H9 (cell line): ENCODE data around the gene AATK. TPM values are rescaled to one million over a fixed set of nuclear protein-coding genes. Genes with fewer than 3 reads are reported as not detected.
A peak's percentile ranks its signal among the peaks of the same experiment; 100 is the strongest.
"Not testable (repeated sequence)": the region's sequence is repeated elsewhere in the genome, so short reads cannot be mapped to it uniquely, and the experiment has no call there.

Source experiments
- DNase-seq: peaks from one replicate; pipeline ENCODE4 v3.0.0-alpha.2; 2017
- H2AFZ ChIP-seq: one replicate; pipeline ENCODE4 v1.6.1; 2013; ENCODE audit warnings: mild to moderate bottlenecking, low read length, control low read depth, moderate library complexity
- H2AK5ac ChIP-seq: 2 replicates; pipeline ENCODE4 v1.6.1; 2013; ENCODE audit warnings: low read length, control low read depth, mixed read lengths; ENCODE audit not compliant: insufficient read length
- H2BK120ac ChIP-seq: one replicate; pipeline ENCODE4 v1.6.1; 2013; ENCODE audit warnings: low read depth, mild to moderate bottlenecking, low read length, control low read depth, inconsistent platforms; ENCODE audit not compliant: poor library complexity, severe bottlenecking
- H2BK12ac ChIP-seq: 2 replicates; pipeline ENCODE4 v1.6.1; 2013; ENCODE audit warnings: low read length, control low read depth, mixed read lengths, low read depth; ENCODE audit not compliant: insufficient read length
- H2BK15ac ChIP-seq: 2 replicates; pipeline ENCODE4 v1.6.1; 2013; ENCODE audit warnings: low read depth, low read length, control low read depth
- H2BK20ac ChIP-seq: one replicate; pipeline ENCODE4 v1.6.1; 2013; ENCODE audit warnings: low read depth, mild to moderate bottlenecking, low read length, control low read depth, inconsistent platforms; ENCODE audit not compliant: poor library complexity, severe bottlenecking
- H2BK5ac ChIP-seq: 2 replicates; pipeline ENCODE4 v1.6.1; 2013; ENCODE audit warnings: low read length, control low read depth, mixed read lengths; ENCODE audit not compliant: insufficient read length
- H3K14ac ChIP-seq: 2 replicates; pipeline ENCODE4 v1.6.1; 2013; ENCODE audit warnings: low read length, control low read depth; ENCODE audit not compliant: insufficient read depth
- H3K18ac ChIP-seq: 2 replicates; pipeline ENCODE4 v1.6.1; 2013; ENCODE audit warnings: low read depth, mild to moderate bottlenecking, mixed read lengths, low read length, control low read depth; ENCODE audit not compliant: insufficient read length
- H3K23ac ChIP-seq: 2 replicates; pipeline ENCODE4 v1.6.1; 2013; ENCODE audit warnings: low read length, control low read depth, mixed read lengths, low read depth; ENCODE audit not compliant: insufficient read length
- H3K23me2 ChIP-seq: 2 replicates; pipeline ENCODE4 v1.6.1; 2013; ENCODE audit warnings: low read depth, mild to moderate bottlenecking, mixed read lengths, low read length, control low read depth; ENCODE audit not compliant: insufficient read length, poor library complexity, severe bottlenecking
- H3K27ac ChIP-seq: 2 replicates; pipeline ENCODE4 v1.5.1; 2013; ENCODE audit warnings: low read length, control low read depth, mixed read lengths, low read depth; ENCODE audit not compliant: insufficient read length
- H3K27me3 ChIP-seq: 2 replicates; pipeline ENCODE4 v1.6.1; 2013; ENCODE audit warnings: low read length, control low read depth, inconsistent platforms; ENCODE audit not compliant: insufficient read depth
- H3K4ac ChIP-seq: 2 replicates; pipeline ENCODE4 v1.6.1; 2013; ENCODE audit warnings: low read depth, mild to moderate bottlenecking, control low read depth, inconsistent platforms, low read length, moderate library complexity
- H3K4me1 ChIP-seq: 2 replicates; pipeline ENCODE4 v1.6.1; 2013; ENCODE audit warnings: low read length, control low read depth, inconsistent platforms; ENCODE audit not compliant: insufficient read depth
- H3K4me2 ChIP-seq: 2 replicates; pipeline ENCODE4 v1.6.1; 2013; ENCODE audit warnings: low read length, control low read depth, mixed read lengths; ENCODE audit not compliant: insufficient read length, insufficient read depth
- H3K56ac ChIP-seq: 2 replicates; pipeline ENCODE4 v1.6.1; 2013; ENCODE audit warnings: low read depth, mild to moderate bottlenecking, mixed read lengths, low read length, control low read depth; ENCODE audit not compliant: insufficient read length
- H3K79me1 ChIP-seq: 2 replicates; pipeline ENCODE4 v1.6.1; 2013; ENCODE audit warnings: low read depth, mild to moderate bottlenecking, moderate library complexity, low read length, control low read depth, inconsistent platforms; ENCODE audit not compliant: insufficient read depth, poor library complexity, severe bottlenecking
- H3K79me2 ChIP-seq: 2 replicates; pipeline ENCODE4 v1.6.1; 2013; ENCODE audit warnings: low read length, control low read depth, inconsistent platforms; ENCODE audit not compliant: insufficient read depth
- H3K9ac ChIP-seq: 2 replicates; pipeline ENCODE4 v1.6.1; 2013; ENCODE audit warnings: low read length, control low read depth, mixed read lengths; ENCODE audit not compliant: insufficient read length; ENCODE audit errors: extremely low read depth
- H3K9me3 ChIP-seq: one replicate; pipeline ENCODE4 v1.6.1; 2013; ENCODE audit warnings: low read depth, low read length, inconsistent platforms; ENCODE audit not compliant: control insufficient read depth
- H3T11ph ChIP-seq: one replicate; pipeline ENCODE4 v1.6.1; 2013; ENCODE audit warnings: mild to moderate bottlenecking, low read length, control low read depth, inconsistent platforms
- H4K20me1 ChIP-seq: one replicate; pipeline ENCODE4 v1.6.1; 2013; ENCODE audit not compliant: control insufficient read depth, insufficient read length, insufficient read depth
- H4K5ac ChIP-seq: 2 replicates; pipeline ENCODE4 v1.6.1; 2013; ENCODE audit warnings: low read depth, mild to moderate bottlenecking, mixed read lengths, low read length, control low read depth; ENCODE audit not compliant: insufficient read length
- H4K8ac ChIP-seq: replicated peaks from 2 replicates; pipeline ENCODE4 v1.6.1; 2013; ENCODE audit warnings: low read length, control low read depth, mixed read lengths, low read depth; ENCODE audit not compliant: insufficient read length
- H4K91ac ChIP-seq: 2 replicates; pipeline ENCODE4 v1.6.1; 2013; ENCODE audit warnings: low read depth, mild to moderate bottlenecking, moderate library complexity, mixed read lengths, low read length, control low read depth; ENCODE audit not compliant: insufficient read length
- H3K27ac Mint-ChIP-seq, 3 experiments: 2 replicates in 2 of 3; 3 replicates in 1 of 3; pipeline ENCODE4 v1.8.0; 2020 to 2021; ENCODE audit warnings: mixed read lengths in 3 of 3, mild to moderate bottlenecking in 1 of 3, moderate library complexity in 1 of 3
- H3K27me3 Mint-ChIP-seq: 2 replicates; pipeline ENCODE4 v1.8.0; 2021; ENCODE audit warnings: low read depth, mild to moderate bottlenecking, moderate library complexity, mixed read lengths
- H3K36me3 Mint-ChIP-seq, 3 experiments: 2 replicates in 2 of 3; 3 replicates in 1 of 3; pipeline ENCODE4 v1.8.0; 2020 to 2021; ENCODE audit warnings: low read depth in 3 of 3, mixed read lengths in 3 of 3; ENCODE audit not compliant: insufficient read depth in 1 of 3
- H3K4me1 Mint-ChIP-seq, 2 experiments: 2 replicates each; pipeline ENCODE4 v1.8.0; 2020; ENCODE audit warnings: mixed read lengths in 2 of 2
- H3K4me3 Mint-ChIP-seq, 2 experiments: 2 replicates in 1 of 2; 3 replicates in 1 of 2; pipeline ENCODE4 v1.8.0; 2020 to 2021; ENCODE audit warnings: mild to moderate bottlenecking in 2 of 2, mixed read lengths in 2 of 2, moderate library complexity in 1 of 2
- H3K9me3 Mint-ChIP-seq, 2 experiments: 2 replicates in 1 of 2; 3 replicates in 1 of 2; pipeline ENCODE4 v1.8.0; 2020; ENCODE audit warnings: mild to moderate bottlenecking in 2 of 2, mixed read lengths in 2 of 2, moderate library complexity in 1 of 2
- CTCF ChIP-seq: fragments of 200-600 bp; sonication (generic); conservative IDR thresholded peaks from 3 replicates; pipeline ENCODE4 v1.8.0; 2021; ENCODE audit warnings: antibody characterized with exemption, mild to moderate bottlenecking
- WGBS: extraction: QIAGEN DNeasy Blood & Tissue Kit; methylation state at CpG from one replicate; pipeline ENCODE4 v1.1.7; 2013; ENCODE audit warnings: missing lambda C conversion rate, low lambda C conversion rate, mixed read lengths; ENCODE audit not compliant: insufficient read length; ENCODE audit errors: extremely low coverage; 5-methylcytosine and 5-hydroxymethylcytosine counted together
- total RNA-seq: library from RNA; stranded (reverse); gene quantifications from 2 replicates; pipeline ENCODE4 v1.2.1, GENCODE V29; 2021

AATK gene
- total RNA-seq, 1 experiment from 2014 or later = 2.4 TPM

DNA sequence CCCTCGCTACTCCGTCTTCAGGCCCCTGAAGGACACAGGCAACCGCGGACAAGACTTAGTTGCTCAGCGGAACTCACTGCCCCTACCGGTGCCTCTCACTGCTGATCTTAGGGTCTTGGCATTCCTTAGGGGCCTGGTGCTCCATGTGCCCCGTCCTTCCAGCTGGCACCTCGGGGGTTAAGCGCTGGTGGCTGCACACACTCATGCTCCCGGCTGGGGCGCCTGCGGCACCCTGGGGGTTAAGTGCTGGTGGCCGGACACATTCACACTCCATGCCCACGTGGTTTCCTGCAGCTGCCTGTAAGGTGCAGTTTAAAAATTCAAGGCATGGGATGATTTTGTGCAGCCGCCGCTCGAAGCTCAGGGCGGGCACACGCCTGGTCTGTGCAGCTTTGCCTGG, 86.0 kb downstream of the AATK start:
- Histone ChIP-seq H4K5ac (no peak overlapping the region), H3K4me1 (no peaks in the 10 kb centered on the region), H3K18ac (no peak overlapping the region), H3K4ac (no peak overlapping the region), H3K27me3 (no peaks in the 10 kb centered on the region), H2BK12ac (no peak overlapping the region), H2BK5ac (no peak overlapping the region), H2BK15ac (no peak overlapping the region), H2AFZ (no peak overlapping the region), H3K9ac (no peak overlapping the region), H2AK5ac (no peak overlapping the region), H3T11ph (no peak overlapping the region), H3K79me1 (no peaks in the 10 kb centered on the region), H3K79me2 (no peaks in the 10 kb centered on the region), H3K14ac (no peak overlapping the region), H4K8ac (no peak overlapping the region), H3K56ac (no peak overlapping the region), H3K23ac (no peak overlapping the region), H4K20me1 (no peaks in the 10 kb centered on the region), H2BK120ac (no peak overlapping the region), H3K4me2 (no peak overlapping the region), H4K91ac (no peak overlapping the region), H3K23me2 (no peaks in the 10 kb centered on the region), H3K27ac (no peak overlapping the region), H3K9me3 (no peaks in the 10 kb centered on the region), H2BK20ac (no peak overlapping the region)
- WGBS = no CpG with 5 or more reads among the region's 19 CpGs
- DNase-seq = no peak
- no peak for TF ChIP-seq CTCF
- H3K4me1 Mint-ChIP-seq = peaks cover 11 to 19% of the 10 kb centered on the region in 2 experiments; a peak in 3 of 4 replicates
- no peak overlapping the region for H3K4me3 Mint-ChIP-seq
- H3K36me3 Mint-ChIP-seq = no peaks in the 10 kb centered on the region; a peak in 1 of 7 replicates
- H3K27ac Mint-ChIP-seq = peak overlapping the region in 1 of 3 experiments; percentile 75; a peak in 1 of 7 replicates
- no peaks in the 10 kb centered on the region for H3K9me3 Mint-ChIP-seq
- H3K27me3 Mint-ChIP-seq = no peaks in the 10 kb centered on the region

- not testable (repeated sequence) for H3K36me3 Mint-ChIP-seq, H3T11ph ChIP-seq, H4K20me1 ChIP-seq, H3K9ac ChIP-seq, H3K27me3 ChIP-seq, H3K27ac ChIP-seq, H3K18ac ChIP-seq, H3K4me2 ChIP-seq, H4K91ac ChIP-seq, H3K56ac ChIP-seq, H2BK5ac ChIP-seq, H3K23ac ChIP-seq, H3K4me3 Mint-ChIP-seq, H3K14ac ChIP-seq, H4K8ac ChIP-seq, H3K27me3 Mint-ChIP-seq, H2AFZ ChIP-seq, H3K9me3 ChIP-seq, H3K9me3 Mint-ChIP-seq, H3K4me1 ChIP-seq, H3K79me1 ChIP-seq, H2BK12ac ChIP-seq, H4K5ac ChIP-seq, H2BK20ac ChIP-seq, H3K23me2 ChIP-seq, H2BK120ac ChIP-seq, H2BK15ac ChIP-seq, H3K4ac ChIP-seq, H2AK5ac ChIP-seq, DNase-seq, H3K79me2 ChIP-seq
- Mint-ChIP-seq H3K27ac (0 out of 7 replicates have a peak overlapping the region, but pooled peaks of 1 of the 3 experiments have one; percentile 19), H3K4me1 (peaks cover 16 to 32% of the 10 kb centered on the region in 2 experiments)
- WGBS = no CpG with 5 or more reads among the region's 45 CpGs
These were observed 87.8 kb downstream of the AATK start for GRCh38 chr17:81078026-81078913.
